OCI-LY7 (cell line): ENCODE data around the gene PSMD6.

Experiments used
- EZH2phosphoT487 ChIP-seq: fragments of 200-600 bp; sonication (generic); IDR thresholded peaks from 2 replicates; pipeline ENCODE4 v1.6.1; 2018; ENCODE audit warnings: low read depth, borderline replicate concordance, mild to moderate bottlenecking, mixed run types, antibody characterized with exemption, low read length, moderate library complexity, mixed read lengths
- TF ChIP-seq, protein P1 (sequence below): fragments of 200-600 bp; sonication (generic); conservative IDR thresholded peaks from 2 replicates; pipeline ENCODE4 v1.5.1; 2014; ENCODE audit warnings: mild to moderate bottlenecking, antibody characterized with exemption, low read length, moderate library complexity, mixed read lengths

DNA sequence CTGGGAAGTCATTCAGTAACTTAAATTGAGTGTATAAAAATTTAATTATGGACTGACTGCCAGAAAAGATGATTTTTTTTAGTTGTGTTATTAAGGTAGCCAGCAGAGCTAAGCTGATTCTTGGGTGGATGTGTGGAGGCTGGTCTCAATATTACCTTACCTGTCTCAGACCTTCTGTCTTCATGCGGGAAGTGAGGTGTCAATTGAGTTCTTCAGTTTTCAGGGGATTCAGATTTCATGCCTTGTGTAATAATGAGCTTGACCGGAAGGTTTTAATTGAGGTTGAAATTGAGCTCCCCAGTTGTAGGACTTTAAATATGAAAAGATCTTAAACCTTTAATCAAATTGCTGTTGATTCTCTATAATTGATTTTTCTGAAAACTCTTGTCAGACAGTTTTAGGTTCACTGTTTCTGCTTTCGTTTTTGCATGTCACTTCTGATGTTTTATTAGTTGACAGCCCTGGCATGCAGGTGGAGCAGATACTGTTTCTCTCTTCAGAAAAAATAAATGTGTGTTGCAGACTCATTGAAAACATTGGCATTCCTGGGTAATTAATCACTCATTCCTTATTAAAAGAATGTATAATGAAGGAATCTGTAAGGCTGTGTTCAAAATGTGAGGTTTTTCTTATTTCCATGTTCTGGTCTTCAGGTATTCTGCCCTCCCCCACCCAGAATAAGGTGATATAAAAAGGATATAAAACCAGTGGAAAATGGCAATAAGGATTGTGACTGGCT is 54.5 kb downstream of the PSMD6 start:
- TF ChIP-seq, protein P1, sequence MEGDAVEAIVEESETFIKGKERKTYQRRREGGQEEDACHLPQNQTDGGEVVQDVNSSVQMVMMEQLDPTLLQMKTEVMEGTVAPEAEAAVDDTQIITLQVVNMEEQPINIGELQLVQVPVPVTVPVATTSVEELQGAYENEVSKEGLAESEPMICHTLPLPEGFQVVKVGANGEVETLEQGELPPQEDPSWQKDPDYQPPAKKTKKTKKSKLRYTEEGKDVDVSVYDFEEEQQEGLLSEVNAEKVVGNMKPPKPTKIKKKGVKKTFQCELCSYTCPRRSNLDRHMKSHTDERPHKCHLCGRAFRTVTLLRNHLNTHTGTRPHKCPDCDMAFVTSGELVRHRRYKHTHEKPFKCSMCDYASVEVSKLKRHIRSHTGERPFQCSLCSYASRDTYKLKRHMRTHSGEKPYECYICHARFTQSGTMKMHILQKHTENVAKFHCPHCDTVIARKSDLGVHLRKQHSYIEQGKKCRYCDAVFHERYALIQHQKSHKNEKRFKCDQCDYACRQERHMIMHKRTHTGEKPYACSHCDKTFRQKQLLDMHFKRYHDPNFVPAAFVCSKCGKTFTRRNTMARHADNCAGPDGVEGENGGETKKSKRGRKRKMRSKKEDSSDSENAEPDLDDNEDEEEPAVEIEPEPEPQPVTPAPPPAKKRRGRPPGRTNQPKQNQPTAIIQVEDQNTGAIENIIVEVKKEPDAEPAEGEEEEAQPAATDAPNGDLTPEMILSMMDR, result no peak
- TF ChIP-seq EZH2phosphoT487, result no peak
